Spinal cord (tissue), 10 donors: ENCODE data around the gene FCGBP. TPM values are rescaled to one million over a fixed set of nuclear protein-coding genes. Genes with fewer than 3 reads are reported as not detected.
A peak's percentile ranks its signal among the peaks of the same experiment; 100 is the strongest.
"Not testable (repeated sequence)": the region's sequence is repeated elsewhere in the genome, so short reads cannot be mapped to it uniquely, and the experiment has no call there.

Experiments
- DNase-seq, 6 donors: peaks; one replicate each; pipeline versions ENCODE4 v3.0.0 to v3.0.0-alpha.2; 2013 to 2015; ENCODE audit warnings: low spot score in 6 of 6, low read depth in 4 of 6
- H3K27ac ChIP-seq: one replicate; pipeline ENCODE4 v1.5.1; 2013; ENCODE audit warnings: low read depth, low read length, control low read depth
- H3K27me3 ChIP-seq: one replicate; pipeline ENCODE4 v1.6.1; 2013; ENCODE audit warnings: low read length; ENCODE audit not compliant: control insufficient read depth, insufficient read depth
- H3K36me3 ChIP-seq: one replicate; pipeline ENCODE4 v1.6.1; 2013; ENCODE audit warnings: low read length; ENCODE audit not compliant: control insufficient read depth, insufficient read depth
- H3K4me1 ChIP-seq: one replicate; pipeline ENCODE4 v1.6.1; 2013; ENCODE audit warnings: low read length; ENCODE audit not compliant: control insufficient read depth, insufficient read depth
- H3K4me3 ChIP-seq: one replicate; pipeline ENCODE4 v1.5.1; 2013; ENCODE audit warnings: low read depth, low read length, control low read depth
- H3K9me3 ChIP-seq: one replicate; pipeline ENCODE4 v1.6.1; 2013; ENCODE audit warnings: low read length; ENCODE audit not compliant: control insufficient read depth, insufficient read depth
- WGBS: methylation state at CpG from one replicate; pipeline ENCODE4 v1.1.5; 2013; ENCODE audit warnings: missing lambda C conversion rate; ENCODE audit not compliant: insufficient coverage; 5-methylcytosine and 5-hydroxymethylcytosine counted together
- polyA plus RNA-seq, 2 donors: library from polyadenylated mRNA; unstranded; fragments of 120-200 nt; gene quantifications; one replicate each; pipeline ENCODE4 v1.2.1, GENCODE V29; 2013; ENCODE audit not compliant: insufficient read length in 2 of 2
- total RNA-seq, 2 donors: library from RNA; depleted of rRNA in 1 of 2; stranded (reverse); fragments of 120-200 nt in 1 of 2; fragments of >200 nt in 1 of 2; gene quantifications; one replicate each; pipeline versions ENCODE4 v1.2.3 to v1.2.4, GENCODE V29; 2013 to 2014
- donor health status: healthy.

FCGBP gene
- total and polyA plus RNA-seq, 4 donors, result 2.0 to 3.7 (median 2.6) TPM

DNA sequence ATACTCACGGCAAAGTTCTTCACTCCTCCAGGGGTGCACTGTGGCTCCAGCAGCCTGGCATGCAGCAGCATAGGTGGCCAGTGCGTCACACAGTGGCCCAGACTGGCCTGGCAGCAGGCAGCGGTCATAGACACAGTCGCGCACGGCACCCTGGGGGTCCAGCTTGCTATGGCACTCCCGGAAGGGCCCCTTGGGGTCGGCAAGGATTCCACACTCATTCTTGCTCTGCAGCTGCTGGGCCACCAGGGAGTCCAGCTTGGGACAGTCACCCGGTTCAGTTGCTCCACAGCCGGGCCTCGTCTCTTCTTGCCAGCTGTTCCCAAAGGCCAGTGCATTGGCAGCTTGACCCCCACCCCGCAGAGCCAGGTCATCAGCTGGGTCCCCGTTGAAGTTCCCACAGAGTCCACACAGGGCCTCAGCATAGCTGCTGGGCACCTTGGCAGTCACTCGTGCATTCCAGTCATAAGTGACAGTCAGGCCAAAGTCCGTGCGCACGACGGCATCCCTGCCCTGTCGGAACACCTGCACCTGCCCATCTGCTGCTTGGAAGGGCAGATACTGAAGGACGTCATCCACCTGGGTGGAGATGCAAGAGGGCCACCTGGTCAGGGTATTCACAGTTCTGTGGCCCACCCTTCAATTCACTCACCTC is 20.6 kb downstream of the FCGBP start:
- 83% methylated on average over 20 of the region's 20 CpGs for WGBS
- H3K4me3 ChIP-seq, result no peak overlapping the region
- no peaks in the 10 kb centered on the region for H3K36me3 ChIP-seq
- no peaks in the 10 kb centered on the region for H3K9me3 ChIP-seq
- no peaks in the 10 kb centered on the region for H3K4me1 ChIP-seq
- no peak overlapping the region for H3K27ac ChIP-seq
- DNase-seq, result no peak
- H3K27me3 ChIP-seq, result peaks cover 4% of the 10 kb centered on the region

DNA sequence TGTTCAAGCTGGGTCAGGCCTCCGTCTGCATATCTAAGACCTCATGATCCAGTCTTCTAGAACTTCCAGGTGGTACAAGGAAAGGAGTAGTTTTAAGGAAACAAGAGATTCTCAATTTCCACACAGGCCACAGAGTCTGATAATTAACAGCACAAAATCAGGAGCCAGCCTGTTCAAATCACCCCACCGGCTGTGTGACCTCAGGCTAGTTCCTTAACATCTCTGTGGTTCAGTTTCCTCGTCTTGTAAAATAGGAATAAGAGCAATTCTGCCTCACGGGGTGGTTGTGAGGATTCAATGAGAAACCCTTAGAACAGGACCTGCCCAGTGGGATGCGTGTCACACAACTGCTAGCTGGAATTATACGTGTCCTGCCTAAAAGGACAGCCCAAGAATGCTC is 25.6 kb downstream of the FCGBP start:
- no peak for DNase-seq
- H3K36me3 ChIP-seq, result no peaks in the 10 kb centered on the region
- H3K27me3 ChIP-seq, result no peaks in the 10 kb centered on the region
- no peaks in the 10 kb centered on the region for H3K4me1 ChIP-seq
- WGBS, result 85% methylated on average over 2 of the region's 6 CpGs
- no peak overlapping the region for H3K27ac ChIP-seq
- H3K9me3 ChIP-seq, result no peaks in the 10 kb centered on the region
- no peak overlapping the region for H3K4me3 ChIP-seq

DNA sequence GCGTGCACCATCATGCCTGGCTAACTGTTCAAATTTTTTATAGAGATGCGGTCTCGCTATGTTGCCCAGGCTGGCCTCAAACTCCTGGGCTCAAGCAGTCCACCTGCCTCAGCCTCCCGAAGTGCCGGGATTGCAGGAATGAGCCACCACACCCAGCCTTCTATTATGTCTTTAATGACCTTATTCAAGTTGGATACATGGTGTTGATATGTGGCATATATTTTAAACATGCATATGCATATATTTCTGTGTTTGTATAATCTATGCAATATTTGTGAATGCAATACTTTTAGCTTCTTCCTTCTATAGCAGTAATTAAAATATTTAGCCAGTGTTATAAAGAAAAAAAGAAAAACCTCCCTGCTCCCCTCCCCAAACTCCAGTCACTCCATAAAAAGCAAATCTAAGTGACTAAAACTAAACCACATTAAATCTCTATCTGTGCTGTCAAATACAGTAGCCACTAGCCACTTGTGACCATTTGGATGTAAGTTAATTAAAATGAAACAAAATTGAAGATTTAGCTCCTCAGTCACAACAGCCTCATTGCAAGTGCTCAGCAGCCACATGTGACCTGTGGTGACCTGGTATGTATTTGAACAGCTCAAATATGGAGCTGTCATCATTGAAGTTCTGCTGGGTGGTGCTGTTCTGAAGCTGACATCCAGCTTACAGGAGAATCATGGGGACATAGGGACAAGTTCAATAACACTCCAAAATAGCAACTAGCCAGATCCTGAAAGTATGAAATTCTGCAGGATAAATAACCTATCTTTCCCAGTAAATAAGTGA is 27.4 kb downstream of the FCGBP start:
- Histone ChIP-seq H3K27ac (no peak overlapping the region), H3K4me3 (no peak overlapping the region), H3K36me3 (no peaks in the 10 kb centered on the region), H3K9me3 (no peaks in the 10 kb centered on the region), H3K27me3 (no peaks in the 10 kb centered on the region), H3K4me1 (no peaks in the 10 kb centered on the region)
- 90% methylated on average over 2 of the region's 5 CpGs for WGBS
- DNase-seq, result no peak

DNA sequence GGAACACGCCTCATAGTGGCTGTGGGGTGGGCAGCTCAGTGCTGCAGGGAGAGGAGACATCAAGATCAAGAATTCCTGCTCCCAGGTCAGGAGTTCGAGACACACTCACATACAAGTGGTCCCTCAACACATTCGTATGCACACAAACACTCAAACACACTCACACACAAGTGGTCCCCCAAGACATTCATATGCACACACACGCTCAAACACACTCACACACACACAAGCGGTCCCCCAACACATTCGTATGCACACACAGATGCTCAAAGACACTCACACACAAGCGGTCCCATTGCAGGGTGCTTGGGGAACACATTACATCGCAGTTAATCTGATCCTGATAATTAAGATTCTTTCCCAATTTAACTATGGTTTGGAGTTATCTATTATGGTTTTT is 28.2 kb downstream of the FCGBP start:
- 86% methylated on average over 6 of the region's 8 CpGs for WGBS
- no peak overlapping the region for H3K27ac ChIP-seq
- no peaks in the 10 kb centered on the region for H3K36me3 ChIP-seq
- no peaks in the 10 kb centered on the region for H3K9me3 ChIP-seq
- H3K4me3 ChIP-seq, result no peak overlapping the region
- no peaks in the 10 kb centered on the region for H3K4me1 ChIP-seq
- no peaks in the 10 kb centered on the region for H3K27me3 ChIP-seq
- DNase-seq, result no peak

DNA sequence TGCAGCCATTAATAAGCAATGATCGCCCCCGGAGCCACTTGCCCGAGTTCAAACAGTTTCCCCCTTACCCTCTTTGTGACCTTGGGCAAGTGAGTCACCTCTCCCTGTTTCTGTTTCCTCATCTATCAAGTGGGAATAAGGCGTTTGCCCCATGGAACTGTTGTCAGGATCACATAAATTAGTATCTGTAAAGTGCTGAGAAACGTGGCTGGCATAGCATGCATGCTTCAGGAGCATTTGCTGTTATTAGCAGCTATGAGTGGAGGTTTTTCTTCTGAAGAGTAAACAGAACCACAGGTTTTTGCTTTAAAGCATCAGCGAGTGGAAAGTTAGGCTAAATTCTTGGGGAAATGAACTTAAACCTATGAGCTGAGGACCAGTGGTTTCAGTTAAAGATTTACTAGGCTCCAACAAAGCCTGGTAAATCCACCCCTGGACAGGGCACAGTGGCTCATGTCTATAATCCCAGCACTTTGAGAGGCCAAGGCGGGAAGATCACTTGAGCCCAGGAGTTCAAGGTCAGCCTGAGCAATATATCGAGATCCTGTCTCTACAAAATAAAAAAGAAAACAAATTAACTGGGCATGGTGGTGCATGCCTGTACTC is 30.8 kb downstream of the FCGBP start:
- H3K27me3 ChIP-seq, H3K4me3 ChIP-seq, H3K27ac ChIP-seq, DNase-seq, H3K36me3 ChIP-seq, H3K4me1 ChIP-seq, H3K9me3 ChIP-seq: not testable (repeated sequence)
- WGBS, result no CpG with 5 or more reads among the region's 8 CpGs

DNA sequence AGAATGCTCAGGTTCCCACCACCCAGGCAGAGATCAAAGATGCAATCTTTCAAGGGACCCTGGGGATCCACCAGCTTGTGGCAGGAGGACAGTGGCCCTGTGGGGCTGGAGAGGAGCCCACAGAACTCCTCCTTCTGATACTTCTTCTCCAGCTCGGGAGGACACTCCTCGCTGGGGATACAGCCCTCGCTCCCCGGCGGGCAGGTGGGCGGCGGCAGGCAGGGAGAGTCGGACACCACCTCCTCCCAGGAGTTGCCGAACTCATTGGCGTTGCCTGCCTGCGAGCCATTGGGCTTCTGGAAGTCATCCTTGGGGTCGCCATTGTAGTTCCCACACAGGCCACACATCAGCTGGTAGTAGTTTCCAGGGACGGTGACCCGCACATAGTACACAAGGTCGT is 32.1 kb downstream of the FCGBP start:
- H3K4me3 ChIP-seq, DNase-seq, H3K27me3 ChIP-seq, H3K36me3 ChIP-seq, H3K9me3 ChIP-seq, H3K27ac ChIP-seq, H3K4me1 ChIP-seq: not testable (repeated sequence)
- WGBS, result no CpG with 5 or more reads among the region's 15 CpGs

DNA sequence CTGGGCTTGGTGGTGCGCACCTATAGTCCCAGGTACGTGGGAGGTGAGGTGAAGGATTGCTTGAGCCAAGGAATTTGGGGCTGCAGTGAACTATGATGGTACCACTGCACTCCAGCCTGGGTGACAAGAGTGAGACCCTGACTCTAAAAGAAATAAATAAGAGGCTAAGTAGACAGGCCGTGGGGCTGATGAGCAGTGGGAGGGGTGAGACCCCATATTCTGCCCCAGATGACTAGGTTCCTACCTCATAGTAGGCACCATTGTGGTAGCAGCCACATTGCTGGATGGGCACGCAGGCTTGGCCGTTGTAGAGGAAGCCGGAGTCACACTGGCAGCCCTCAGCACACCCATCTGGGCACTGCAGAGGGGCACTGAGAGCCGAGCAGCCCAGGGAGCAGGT is 32.8 kb downstream of the FCGBP start:
- WGBS, result no CpG with 5 or more reads among the region's 7 CpGs

DNA sequence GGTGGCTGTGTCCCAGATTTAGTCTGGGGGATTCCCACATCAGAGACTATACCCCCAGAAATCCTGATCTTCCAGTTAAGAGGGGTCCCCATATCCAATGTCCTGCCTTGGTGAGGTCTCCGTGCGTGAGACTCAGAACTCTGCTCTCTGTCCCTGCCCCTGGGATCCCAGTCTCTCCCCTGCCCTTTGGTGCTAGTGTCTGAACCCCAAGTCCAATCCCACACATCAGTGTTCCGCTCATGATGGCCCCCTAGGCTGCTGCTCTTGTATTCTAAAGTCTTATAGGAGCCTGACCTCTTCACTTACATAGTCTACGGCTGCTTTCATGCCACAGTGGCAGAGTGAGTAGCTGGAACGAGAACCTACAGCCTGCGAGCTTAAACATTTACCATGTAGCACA is 35.6 kb downstream of the FCGBP start:
- not testable (repeated sequence) for H3K27ac ChIP-seq, H3K4me3 ChIP-seq, H3K9me3 ChIP-seq, H3K36me3 ChIP-seq, DNase-seq, H3K27me3 ChIP-seq, H3K4me1 ChIP-seq
- WGBS, result no CpG with 5 or more reads among the region's 6 CpGs

More for the DNA sequence above, 32.8 kb downstream of the FCGBP start:
- H3K36me3 ChIP-seq, H3K27ac ChIP-seq, H3K9me3 ChIP-seq, H3K4me1 ChIP-seq, DNase-seq, H3K27me3 ChIP-seq, H3K4me3 ChIP-seq: not testable (repeated sequence)

DNA sequence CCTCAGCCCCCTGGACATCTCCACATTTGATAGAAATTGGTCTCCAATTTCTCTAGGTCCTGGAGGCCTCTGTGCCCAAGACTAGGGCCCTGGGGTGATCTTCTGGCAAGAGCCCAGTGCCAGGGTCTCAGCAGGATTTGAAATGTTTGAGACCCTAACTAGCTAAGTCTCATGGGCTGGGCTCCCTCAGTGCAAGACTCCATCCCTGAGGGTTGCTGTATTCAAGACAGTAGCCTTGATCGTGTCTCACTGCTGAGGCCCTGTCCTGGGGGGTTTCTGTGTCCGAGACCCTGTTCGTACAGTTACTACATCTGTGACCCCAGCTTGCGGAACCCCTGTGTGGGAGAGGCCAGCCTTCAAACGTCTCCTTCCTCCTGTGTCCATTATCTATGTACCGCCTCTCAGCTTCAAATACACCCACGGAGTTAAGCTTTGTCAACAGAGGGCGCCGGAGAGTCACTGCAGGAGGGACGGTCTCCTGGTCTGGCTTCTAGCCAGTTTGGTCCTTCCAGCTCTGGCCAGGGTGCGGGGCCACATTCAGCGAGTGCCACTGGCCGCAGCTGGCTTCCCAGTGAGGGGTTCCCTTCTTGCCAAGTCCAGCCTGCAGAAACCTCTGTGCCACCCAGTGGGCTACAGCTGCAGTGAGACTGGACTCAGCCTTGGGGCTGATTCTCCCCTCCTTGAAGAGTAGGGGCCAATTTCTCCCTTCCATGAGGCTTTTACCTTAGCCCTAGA is 36.8 kb downstream of the FCGBP start:
- not testable (repeated sequence) for H3K9me3 ChIP-seq

More for the DNA sequence above, 36.8 kb downstream of the FCGBP start:
- H3K4me1 ChIP-seq, H3K27ac ChIP-seq, H3K36me3 ChIP-seq, H3K4me3 ChIP-seq, H3K27me3 ChIP-seq: not testable (repeated sequence)
- DNase-seq, result peak in 2 of 6 donors; percentile 4 to 21
- no CpG with 5 or more reads among the region's 13 CpGs for WGBS
